ENCODE data around the gene ENTPD2. TPM values are rescaled to one million over a fixed set of nuclear protein-coding genes. Genes with fewer than 3 reads are reported as not detected.
A peak's percentile ranks its signal among the peaks of the same experiment; 100 is the strongest.

ENTPD2 gene
- total and polyA plus RNA-seq, 9 of the 15 experiments (the other 6 are each of a cell fraction or from before 2014, with no cell fraction given), result 0.04 to 0.60 (median 0.14) TPM; not detected in 4

GRCh38 chr9:137064027-137064879 lies 10.4 kb upstream of the ENTPD2 start (continued):
- TF ChIP-seq CHAMP1 (IDR thresholded peaks at IDR 0.05) (no peak), POLR2G (IDR thresholded peaks at IDR 0.05; ENCODE audit: low read depth, low read length) (peak; percentile 20; the same call in 1 of the 2 replicates), MXI1 (IDR thresholded peaks at IDR 0.05; ENCODE audit: low read depth, low read length) (no peak), NR4A1 (CRISPR knock-in tag; IDR thresholded peaks at IDR 0.05) (no peak), NR4A1 (tag; IDR thresholded peaks at IDR 0.05) (no peak), TAL1 (IDR thresholded peaks at IDR 0.05) (no peak), RFX1 (IDR thresholded peaks at IDR 0.05) (no peak), RB1 (IDR thresholded peaks at IDR 0.05; ENCODE audit: low read depth) (peak; percentile 72; the same call in 1 of the 2 replicates), NONO (IDR thresholded peaks at IDR 0.05; ENCODE audit: low read depth in 2 of 2, low read length in 1 of 2) (no peak), IRF2 (CRISPR knock-in tag; IDR thresholded peaks at IDR 0.05) (no peak), MTA3 (IDR thresholded peaks at IDR 0.05; ENCODE audit: borderline replicate concordance) (0 out of 2 replicates have a peak, but pooled peaks have one; percentile 26)

Measured in K562 (cell line).